DMS153 (cell line): ENCODE data around the gene METTL26.
"Not testable (repeated sequence)": the region's sequence is repeated elsewhere in the genome, so short reads cannot be mapped to it uniquely, and the experiment has no call there.

Experiments
- DNase-seq: peaks from one replicate; lab custom pipeline; 2025; lab: John Stamatoyannopoulos, UW

The METTL26 gene

DNA sequence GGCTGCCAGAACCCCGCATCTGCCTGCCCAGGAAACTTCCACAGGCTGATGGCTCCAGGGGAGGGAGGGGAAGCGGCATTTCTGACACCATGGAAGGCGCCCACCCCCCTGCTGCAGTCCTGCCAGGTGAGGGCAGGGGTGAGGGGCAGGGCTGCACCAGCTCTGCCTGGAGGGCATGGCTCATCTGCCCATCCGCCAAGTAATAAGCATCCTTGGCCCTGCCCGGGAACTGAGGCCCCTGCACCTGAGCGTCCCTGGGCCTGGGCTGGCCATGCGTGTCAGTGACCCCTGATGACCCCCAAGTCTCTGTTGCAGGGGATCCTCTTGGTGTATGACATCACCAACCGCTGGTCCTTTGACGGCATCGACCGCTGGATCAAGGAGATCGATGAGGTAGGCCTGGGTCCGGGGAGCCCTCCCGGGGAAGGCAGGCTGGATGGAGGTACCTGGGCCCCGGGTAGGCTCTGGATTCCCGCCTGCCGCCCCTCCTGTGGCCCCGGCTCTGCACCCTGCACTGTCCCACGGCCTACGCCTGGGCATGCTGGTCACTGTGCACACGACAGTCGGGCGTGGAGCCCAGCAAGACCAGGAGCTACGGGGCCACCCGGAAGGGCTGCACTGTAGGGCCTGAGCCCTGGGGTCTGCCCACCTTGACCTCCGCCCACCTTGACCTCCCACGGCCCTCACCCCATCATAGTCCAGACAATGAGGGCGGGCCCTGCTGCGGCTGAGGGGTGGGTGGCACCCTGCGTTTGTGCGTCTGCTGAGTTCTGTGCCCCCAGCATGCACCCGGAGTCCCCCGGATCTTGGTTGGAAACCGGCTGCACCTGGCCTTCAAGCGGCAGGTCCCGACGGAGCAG, 10.8 kb downstream of the METTL26 start:
- no peak for DNase-seq

DNA sequence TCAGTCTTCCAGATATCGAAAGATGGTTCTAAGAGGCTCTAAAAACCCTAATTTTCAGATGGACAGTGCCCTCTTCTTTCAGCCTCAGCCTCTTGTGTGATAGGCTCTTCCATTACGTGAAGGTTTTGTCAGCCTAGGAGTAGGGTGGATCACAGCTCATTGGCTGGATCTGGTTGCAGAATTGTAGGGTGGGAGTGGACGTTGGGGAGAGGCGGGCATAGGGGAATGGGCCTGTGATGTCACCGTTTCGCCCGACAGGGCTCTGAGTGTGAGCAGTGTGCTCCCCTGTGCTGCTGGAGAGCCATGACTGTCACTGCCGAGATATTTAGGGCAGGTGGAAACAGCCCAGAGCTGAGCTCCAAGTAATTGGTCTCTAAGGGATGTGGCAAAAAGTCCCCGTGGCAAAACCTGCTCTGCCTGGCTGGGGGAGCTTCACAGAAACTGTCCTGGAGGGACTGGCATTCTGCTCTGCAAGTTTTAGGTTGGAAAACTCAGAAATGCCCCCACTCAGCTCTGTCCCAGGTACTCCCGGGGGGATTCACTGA, 11.5 kb downstream of the METTL26 start:
- no peak for DNase-seq

DNA sequence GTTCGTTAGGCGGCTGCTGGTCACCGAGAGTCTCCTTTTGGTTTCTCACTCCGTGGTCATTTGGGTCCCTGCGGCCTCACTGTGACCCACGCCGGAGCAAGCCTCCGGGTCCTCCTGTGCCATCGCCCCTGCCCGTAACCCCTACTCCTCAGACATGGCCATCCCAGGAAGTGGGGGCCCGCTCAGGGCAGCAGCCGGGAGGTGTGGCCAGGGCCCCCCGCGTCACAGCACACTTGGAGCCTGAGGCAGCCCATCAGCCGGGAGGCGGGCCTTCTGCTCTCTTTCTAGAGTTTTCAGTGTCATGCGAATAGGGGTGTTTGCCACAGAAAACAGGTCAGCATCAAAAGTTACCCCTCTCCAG, 13.2 kb downstream of the METTL26 start:
- DNase-seq, result no peak

DNA sequence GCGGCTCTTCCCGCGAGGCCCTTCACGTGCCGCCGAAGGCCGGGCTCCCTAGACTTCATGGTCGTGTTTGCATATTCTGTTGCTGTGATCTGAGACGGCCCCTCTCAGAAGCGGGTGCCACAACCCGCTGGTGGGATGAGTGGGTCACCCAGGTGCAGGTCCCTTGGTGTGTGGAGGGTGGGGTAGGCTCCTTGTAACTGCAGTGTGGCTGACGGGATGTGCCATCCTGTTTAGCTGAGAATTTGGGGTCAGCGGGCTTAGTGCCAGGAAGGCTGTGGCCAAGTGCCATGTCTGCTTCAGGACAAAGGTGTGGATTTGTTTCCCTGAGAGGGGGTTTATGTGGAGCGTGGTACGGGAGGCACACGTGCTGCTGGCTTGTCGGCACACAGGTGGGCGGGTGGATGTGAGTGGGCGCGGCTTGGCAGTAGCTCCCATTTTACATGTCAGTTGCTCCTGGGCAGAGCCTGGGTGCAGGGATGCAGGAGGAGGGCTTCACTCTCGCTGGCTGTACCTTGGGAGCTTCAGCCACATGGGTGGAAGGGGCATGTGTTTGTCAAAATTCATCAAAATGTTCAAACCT, 14.5 kb downstream of the METTL26 start:
- peak; percentile 10 for DNase-seq

DNA sequence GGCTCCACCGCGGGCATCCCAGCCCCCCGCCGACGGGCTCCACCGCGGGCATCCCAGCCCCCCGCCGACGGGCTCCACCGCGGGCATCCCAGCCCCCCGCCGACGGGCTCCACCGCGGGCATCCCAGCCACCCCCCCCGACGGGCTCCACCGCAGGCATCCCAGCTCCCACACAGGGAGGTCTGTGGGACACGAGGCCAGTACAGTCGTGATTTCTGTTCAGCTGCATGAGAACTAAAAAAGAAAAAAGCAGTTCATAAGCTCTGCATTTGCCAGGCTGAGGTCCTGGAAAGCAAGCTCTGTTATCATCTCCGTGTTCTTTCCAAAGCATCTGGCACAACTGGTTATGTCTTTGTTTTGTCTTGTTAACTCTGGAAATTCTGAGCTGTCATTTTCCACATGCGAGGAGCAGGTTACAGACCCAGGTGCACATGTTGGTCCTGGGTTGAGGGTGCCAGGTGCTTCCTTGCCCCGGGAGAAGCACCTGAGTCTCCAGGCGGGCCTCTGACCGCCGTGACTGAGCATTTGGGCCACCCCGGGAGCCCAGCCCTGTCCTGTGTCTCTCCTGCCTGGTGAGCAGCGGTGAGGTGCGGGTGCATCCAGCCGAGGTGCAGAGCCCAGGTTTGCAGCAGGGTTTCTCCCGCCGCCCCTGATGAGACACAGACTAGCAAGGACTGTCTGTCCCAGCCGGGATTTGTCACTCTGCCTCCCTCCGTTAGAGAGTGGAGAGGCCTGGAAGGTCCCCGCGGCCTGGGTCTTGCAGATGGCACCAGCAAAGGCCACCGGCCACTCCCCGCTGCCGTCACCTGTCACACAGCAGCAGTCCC, 15.2 kb downstream of the METTL26 start:
- no peak for DNase-seq

DNA sequence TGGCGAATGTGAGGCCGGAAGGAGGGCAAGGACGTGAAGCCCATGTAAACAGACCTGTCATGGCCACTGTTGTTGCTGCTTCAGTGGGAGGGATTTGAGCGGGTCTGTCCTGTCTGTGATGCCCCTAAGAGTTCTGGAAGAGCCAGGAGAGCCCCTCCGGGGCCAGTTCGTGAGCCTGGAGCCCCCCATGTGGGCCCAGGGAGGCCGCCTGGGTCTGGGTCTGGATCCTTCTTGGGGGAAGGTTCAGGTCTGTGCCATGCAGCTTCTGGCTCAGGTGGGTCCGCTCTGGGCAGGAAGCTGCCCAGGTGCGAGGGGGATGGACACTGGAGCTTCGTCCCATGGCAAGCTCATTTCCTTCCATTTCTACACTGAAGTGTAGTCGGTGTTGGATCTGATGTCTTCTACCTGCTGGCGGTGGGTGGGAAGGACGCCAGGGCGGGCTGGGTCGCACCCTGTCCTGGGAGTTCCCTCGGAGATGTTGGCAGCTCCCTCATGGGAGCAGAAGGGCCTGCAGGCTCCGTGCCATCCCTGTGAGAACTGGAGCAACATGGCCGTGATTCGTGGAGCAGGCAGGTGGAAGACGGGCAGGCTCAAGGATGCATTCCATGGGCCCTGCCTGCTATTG, 16.5 kb downstream of the METTL26 start:
- no peak for DNase-seq

DNA sequence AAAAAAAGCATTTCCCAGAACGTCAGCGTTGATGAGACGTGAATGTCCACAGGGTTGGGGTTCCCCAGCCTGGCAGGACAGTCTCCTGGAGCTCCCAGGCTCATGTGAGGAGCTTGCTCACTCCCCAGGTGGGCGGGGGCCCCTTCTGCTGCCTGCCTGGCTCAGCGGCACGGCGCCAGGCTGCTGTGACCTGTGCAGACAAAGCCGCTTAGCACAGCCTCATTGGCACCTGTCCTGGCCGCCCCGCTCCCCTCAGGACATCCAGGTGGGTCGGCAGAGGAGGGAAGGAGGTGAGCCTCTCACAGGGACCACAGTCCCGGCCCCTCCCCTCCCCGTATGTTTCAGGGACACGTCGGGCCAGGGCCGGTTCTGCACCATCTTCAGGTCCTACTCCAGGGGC, 18.2 kb downstream of the METTL26 start:
- no peak for DNase-seq

DNA sequence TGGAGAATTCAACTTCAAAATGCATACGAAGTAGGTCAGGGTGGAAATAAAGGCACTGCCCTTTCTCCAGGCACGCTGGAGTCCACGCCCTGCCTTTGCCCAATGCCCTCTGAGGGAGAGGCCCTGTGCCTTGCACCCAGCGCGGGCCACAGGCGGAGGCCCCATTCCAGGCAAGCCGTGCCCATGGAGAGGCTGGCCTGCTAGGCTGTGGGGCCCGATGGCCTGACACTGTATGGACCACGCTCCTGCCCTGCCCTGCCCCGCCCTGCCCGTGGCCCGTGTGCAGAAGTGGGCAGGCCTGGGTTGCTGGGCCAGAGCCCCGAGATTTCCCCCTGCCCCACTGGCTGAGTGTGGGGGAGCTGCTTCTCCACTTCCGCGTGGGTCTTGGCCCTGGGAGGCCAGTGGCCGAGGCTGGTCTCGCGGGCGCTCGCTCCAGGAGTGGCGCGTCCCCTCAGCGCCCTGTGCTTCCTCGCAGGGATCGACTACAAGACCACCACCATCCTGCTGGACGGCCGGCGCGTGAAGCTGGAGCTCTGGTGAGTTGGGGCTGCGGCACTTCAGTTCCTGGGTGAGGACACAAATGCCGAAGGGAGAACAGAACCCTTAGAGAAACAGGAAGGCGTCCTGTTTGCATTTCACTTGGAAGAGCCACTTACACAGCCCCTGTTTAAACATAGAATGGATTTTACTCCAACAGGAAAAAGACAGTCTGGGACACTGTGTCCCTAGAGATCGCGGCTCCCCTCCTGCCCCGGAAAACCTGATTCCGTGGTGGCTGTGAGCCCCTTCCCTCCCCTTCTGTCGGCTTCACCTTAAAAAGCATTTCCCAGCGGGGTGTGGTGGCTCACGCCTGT, 19.1 kb downstream of the METTL26 start:
- peak; percentile 83 for DNase-seq

DNA sequence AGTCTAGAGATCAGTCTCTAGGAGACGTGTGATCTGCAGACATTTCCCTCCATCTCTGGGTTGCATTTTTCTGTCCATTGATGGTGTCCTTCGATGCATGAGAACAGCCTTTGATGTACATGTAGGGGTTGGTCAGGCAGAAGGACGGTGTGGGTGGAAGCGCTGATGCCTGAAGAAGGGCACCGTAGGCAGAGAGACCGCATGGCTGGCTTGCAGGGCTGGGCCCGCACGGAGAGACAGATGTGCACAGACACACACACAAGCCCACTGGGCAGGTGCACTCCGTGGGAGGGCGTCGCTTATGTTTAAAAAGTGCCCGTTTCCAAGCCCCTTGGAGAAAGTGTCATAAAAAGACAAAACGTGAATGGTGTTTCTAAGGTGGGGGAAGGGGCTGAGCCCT, 21.0 kb downstream of the METTL26 start:
- no peak for DNase-seq

DNA sequence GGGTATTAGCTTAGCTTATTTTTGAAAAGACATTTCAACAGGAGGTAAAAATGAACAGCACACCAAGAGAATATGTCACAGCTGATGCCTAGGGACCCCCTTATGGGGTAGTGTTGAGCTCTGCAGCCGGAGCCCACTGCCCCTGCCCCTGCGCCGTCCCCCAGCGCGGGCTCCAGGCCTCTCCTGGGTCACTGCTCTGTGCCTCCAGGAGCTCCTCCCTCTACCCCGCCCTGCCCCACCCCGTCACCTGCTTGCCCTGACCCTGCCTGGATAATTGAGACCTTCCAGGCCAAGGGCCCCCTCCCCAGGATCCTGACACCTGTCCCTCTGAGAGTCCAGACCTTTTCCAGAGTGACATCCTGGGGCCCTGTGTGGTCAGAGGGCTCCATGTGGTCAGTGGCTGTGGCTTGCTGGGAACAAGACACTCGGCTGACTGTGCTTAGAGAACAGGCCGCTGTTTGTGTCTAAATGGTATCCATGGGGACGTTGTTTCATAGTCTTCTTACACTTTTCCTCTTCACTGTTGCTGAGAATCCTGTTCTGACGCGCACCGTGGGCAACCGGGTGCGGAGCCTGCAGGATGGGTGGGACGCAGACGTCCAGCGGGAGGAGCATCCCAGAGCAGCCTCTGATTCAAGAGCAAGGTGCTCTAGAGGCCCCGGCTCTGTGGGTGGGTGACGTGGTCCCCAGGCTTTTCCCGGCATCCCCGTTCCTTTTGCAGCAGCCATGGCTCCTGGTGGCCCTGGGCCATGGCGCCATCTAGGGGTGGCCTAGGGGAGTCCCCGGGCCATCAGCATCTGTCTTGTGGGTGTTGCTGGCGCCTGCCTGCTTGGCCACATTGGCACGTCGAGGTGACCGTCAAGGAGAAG, 25.4 kb downstream of the METTL26 start:
- DNase-seq, result peak; percentile 21

DNA sequence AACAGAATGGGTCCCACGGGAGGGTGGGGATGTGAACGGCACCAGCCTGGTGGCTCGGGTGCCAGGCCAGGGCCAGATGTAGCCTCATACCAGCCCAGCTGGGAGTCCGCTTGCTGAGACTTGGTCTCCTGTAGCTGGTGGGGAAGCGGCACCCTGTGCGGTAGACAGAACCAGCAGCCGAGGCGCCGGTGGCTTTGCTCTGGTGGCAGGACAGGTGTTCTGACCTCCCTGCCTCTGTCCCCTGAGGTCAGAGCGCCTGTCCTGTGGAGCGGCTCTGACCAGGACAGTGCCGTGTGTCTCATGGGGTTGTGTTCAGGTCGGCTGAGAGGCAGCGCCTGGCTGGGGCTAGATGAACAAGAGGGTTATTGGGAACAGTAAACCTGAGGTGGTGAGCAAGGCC, 26.1 kb downstream of the METTL26 start:
- no peak for DNase-seq

DNA sequence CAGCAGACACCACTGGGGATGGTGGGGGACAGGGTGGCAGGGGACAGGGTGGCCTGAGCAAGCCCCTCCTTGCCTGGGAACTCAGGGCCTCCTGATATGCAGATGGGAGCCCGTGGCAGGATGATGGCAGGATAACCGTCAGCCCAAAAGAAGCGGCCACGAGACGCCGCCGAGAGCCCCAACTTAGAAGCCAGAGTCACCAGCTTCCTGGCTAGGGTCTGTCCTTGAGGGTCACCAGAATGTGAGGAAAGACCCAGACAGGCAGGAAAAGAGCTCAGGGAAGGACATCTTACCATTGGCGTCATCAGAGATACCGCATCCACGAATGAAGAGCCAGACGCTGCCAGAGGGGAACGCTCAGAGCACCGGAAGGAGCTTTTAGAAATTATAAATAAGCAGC, 26.8 kb downstream of the METTL26 start:
- DNase-seq, result no peak

DNA sequence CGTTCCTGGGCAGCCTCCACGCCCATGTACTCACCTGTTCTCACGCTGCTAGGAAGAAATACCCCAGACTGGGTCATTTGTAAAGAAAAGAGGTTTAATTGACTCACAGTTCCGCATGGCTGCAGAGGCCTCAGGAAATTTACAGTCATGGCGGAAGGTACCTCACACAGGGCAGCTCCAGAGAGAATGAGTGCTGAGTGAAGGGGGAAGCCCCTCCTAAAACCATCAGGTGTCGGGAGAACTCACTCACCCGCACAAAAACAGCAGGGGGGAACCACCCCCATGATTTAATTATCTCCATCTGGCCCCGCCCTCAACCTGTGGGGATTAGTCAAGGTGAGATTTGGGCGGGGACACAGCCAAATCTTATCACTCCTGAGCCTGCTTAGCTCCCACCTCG, 28.1 kb downstream of the METTL26 start:
- DNase-seq, result no peak

DNA sequence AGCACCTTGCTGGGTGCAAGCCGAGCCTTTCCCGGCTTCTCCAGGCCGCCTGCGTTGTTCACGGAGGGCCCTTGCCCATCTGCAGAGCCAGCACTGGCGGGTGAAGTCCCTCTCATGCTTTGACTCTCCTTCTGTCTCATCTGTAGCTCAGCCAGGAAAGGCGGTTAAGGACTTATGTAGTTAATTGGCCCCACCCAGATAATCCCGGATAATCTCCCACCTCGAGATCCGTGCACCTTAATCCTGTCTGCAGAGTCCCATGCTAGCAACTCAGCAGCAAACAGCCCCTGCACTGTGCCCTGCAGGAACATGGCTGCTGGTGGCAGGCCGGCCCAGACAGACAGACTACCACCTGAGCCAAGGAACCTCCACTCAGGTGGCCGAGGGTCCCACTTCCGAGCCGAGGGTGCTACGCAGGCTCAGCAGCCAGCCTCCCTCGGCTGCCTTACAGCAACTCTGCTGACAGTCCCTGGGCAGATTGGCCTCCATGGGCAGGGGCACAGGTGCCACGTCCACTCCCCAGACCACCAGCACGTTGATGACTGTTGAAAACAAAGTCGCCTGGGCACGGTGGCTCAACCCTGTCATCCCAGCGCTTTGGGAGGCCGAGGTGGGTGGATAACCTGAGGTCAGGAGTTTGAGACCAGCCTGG, 29.3 kb downstream of the METTL26 start:
- no peak for DNase-seq

DNA sequence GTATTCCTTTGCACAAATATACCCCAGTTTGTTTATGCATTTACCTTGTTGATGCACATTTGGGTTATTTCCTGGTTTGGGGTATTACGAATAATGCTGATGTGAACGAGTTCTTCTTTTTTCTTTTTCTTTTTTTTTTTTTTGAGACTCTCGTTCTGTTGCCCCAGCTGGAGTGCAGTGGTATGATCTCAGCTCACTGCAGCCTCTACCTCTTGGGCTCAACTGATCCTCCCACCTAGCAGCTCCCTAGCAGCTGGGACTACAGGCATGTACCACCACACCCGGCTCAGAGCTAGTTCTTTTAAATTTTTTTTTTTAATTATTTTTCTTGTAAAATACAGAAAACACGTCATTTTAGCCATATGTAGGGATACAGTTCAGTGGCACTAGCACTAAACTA, 32.2 kb downstream of the METTL26 start:
- DNase-seq, result no peak

DNA sequence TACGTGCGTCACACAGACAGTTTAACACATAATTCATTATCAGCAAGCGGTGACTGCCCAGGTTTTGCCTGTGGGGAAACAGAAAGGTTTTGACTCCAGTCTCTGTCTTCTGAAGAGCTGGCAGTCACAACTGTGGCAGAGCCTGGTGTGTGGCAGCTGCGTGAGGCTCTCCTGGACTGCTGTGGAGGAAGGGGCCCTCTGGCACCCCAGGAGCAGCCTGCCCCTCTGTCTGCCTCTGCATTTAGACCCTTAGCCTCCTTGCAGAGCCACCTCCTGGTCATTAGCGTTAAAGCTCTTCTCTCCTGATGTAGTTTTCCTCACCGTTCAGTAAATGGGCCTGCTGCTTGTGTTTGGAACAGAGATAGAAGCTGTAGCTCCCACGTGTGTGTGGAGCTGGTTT, 35.3 kb downstream of the METTL26 start:
- no peak for DNase-seq

DNA sequence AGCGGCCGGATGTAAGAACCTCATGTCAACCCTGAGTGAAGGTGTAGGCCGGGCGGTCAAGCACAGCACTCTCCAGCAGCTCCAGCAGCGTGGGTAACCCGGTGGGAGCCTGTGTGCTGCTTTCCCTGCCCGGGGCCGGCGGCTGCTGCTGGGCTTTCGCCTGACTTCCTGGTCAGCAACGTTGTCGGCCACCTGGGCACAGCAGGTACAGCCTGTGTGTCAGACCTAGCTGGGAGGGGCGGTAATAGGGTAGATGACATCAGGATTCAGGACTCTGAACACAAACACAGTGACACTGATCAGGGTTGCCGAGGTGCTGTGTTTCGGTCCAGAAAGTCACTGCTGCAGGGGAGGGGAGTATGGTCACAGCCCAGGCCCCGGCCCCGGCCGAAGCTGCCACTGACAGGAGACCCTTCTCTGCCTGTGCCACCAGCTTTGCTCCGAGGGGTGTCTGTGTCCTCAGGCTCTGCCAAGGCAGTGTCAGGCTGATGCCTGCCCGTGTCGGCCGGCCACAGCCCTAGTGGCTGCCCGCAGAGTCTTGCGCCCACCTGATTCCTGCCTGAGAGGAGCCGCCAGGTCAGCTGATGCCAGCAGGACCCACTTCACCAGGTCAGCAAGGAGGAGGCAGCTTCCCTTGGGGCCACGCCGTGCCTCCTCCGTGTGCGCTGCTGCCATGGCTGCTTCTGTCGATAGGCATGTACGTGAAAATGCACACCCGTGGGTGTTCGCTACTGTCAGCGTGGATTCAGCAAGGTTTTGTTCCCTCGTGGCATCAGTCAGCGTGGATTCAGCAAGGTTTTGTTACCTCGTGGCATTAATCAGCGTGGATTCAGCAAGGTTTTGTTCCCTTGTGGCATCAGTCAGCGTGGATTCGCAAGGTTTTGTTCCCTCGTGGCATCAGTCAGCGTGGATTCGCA, 37.0 kb downstream of the METTL26 start:
- DNase-seq, result no peak

DNA sequence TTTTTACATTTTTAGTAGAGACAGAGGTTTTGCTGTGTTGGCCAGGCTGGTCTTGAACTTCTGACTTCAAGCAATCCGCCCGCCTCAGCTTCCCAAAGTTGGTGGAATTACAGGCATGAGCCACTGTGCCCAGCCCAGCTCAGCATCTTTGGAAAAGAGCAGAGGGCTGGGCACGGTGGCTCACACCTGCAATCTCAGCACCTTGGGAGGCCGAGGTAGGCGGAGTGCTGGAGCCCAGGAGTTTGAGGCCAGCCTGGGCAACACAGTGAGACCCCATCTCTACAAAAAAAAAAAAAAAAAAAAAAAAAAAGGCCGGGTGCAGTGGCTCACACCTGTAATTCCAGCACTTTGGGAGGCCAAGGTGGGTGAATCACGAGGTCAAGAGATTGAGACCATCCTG, 38.5 kb downstream of the METTL26 start:
- not testable (repeated sequence) for DNase-seq

DNA sequence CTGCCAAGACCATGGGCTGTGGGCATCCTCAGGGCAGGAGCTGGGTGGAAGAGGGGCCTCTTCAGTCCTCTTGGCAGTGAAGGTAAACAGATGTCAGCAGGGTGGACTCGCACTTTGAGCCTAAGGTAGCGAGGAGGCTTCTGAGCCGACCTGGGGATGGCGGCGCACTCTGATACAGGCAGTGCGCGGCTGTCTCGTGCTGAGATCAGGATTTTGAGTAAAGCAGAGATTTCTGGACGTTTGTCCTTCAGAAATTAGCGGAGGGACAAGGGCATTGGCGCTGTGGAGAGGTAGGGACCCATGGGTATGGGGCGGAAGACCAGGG, 39.4 kb downstream of the METTL26 start:
- no peak for DNase-seq
